Measurements from ENCODE around the gene CYB5R2.
"Not testable (repeated sequence)": the region's sequence is repeated elsewhere in the genome, so short reads cannot be mapped to it uniquely, and the experiment has no call there.

The CYB5R2 gene

DNA sequence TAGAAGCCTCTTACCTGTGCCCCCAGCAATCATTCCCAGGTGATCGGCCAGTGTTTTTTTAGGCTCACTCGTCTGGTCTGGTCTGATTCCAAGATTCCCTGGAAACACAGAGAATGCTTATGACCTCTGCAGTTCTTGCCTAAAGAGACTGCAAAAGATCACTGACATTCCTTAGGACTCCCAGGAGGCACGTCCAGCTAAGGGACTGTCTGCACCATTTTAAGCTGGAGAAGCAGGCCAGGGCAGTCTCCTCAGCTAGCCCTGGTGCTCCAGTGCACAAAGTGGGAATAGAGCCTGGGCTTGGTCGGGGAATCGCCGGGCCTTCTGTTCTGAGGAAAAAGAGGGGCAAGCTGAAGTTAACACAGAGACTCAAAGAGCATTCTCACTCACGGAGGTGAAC, 4.8 kb downstream of the CYB5R2 start:
- no peak for DNase-seq

GRCh38 chr11:7667460-7667859, 5.8 kb downstream of the CYB5R2 start:
- DNase-seq: no peak

DNA sequence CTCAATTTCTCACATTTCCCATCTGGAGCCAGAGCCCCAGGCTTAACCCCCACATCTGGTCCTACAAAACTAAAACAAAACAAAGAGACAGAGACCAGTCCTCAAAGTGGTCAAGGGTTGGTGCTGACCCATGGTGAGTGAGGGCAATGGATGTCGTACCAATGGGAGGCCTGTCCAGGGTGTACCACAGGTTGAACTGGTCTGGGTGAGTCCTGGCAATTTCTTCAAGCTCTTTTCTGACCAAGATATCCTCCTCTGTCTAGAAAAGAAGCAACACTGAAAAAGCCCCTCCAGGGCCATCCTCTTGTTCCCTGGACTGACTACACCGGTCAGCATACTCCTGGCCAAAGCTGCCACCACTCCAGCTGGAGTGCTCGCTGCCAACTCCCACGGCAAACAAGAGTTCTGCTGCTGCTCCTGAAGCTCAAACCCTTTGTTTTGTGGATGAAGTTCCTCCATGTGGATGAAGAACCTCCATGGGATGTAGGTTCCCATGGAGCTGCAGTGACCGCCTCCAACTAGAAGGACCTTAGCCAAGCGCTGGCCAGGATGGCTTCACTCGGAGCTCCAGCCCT, 6.9 kb downstream of the CYB5R2 start:
- DNase-seq: no peak

DNA sequence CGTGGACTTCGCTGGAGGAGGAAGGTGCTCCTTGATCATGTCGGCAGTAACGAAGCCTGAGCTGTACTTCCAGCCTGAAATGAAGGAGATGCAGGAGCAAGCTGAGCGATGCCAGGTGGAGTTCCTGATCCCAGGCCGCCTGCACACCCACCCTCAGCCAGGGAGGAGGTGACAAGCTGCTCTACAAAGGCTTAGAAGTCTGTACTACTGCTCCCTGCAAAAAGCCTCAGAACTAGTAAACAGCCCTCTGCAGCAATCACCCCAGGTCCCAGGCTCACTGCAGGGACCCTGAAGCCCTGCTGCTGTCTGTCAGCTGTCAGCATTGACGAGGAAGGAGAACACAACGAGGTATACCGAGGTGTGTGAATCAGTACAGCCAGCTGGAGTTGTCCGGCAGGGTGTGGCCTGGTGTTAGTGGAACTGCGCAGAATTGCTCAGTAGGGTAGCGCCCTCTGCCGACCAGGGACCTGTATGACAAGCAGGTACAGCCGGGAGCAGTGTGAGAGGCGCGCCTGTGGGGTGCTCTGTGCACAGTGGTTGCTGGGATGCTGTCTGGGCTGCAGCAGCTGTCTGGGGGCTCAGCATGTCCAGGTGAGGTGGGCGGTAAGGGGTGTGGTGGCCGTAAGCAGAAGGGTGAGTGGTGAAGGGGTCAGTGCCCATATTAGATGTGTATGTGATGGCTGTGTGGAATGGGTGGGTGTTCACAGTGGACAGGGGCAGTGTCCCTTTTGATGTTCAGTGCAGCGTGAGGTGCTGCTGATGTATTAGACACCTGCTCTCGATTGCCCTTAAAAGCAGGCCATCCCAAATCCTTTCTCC, 7.6 kb downstream of the CYB5R2 start:
- DNase-seq: no peak

DNA sequence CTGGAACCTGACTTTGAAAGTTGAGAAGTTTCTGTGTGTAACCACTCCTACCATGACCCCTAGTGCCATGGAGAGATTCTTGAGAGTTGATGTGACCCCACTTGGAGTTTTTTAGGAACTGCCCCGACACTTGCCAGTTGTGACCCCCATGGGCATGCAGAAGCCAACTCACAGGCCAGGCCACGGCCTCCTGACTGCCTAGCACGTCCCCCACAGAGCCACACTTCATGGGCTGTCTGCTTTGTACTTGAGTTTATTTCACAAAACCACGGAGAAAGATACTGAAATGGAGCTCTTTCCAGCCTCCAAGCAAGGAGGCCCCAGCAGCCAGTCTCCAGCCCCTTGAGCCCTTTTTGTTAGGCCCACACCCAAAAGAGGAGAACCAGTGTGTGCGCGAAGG, 8.4 kb downstream of the CYB5R2 start:
- DNase-seq: no peak

DNA sequence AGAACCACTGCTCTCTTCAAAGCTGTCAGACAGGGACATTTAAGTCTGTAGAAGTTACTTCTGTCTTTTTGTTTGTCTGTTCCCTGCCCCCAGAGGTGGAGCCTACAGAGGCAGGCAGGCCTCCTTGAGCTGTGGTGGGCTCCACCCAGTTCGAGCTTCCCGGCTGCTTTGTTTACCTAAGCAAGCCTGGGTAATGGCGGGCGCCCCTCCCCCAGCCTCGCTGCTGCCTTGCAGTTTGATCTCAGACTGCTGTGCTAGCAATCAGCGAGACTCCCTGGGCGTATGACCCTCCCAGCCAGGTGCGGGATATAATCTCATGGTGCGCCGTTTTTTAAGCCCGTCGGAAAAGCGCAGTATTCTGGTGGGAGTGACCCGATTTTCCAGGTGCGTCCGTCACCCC, 9.8 kb downstream of the CYB5R2 start:
- DNase-seq: not testable (repeated sequence)

DNA sequence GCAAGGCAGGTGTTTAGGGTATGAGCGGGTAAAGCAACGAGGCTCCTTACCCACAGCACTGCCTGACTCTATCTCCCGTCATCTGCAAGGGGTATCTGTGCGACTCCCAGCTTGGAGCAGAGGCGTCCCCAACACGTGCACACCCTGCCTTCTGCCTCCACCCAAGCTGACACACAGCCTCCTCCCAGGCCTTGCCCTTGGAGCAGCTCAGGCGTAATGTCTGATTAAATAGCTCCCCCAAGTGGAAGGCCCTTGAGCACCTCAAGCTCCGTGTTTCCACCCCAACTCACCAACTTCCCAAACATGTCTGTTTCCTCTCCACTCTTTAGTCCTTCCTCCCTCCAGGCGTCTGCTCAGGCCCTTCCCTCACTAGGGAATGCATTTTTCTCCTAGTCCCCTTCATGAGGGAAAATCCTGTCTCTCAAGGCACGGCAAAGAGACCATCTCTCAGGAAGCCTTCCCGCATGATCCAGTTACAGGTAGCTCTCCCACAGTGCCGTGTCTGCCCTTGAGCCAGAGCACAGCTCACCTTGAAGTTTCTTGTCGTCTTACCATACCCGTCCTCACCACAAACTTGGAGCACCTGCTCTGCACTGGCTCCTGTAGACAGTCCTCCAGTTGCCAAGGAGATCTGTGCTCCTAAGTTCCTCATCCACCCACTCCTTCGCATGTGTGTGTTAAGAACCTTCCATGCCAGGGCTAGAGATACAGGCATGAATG, 15.8 kb downstream of the CYB5R2 start:
- DNase-seq: no peak

DNA sequence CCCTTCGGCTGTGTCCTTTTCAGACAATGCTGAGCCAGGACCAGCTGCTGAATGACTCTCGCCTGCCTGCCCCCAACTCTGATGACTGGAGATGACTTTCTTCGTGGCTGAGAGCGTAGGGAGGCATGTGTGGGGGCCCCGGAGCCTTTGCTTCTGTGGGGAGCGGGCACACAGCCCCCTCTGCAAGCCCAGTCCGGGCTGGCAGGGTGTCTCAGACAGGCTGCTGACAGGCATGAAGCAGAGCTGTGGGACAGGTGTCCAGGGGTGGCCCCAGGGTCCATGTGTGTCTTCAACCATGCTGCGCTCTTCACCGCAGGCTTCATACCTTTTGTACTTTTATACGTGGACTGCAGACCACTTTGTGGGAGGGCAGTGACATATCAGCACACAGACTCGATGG, 16.6 kb downstream of the CYB5R2 start:
- no peak for DNase-seq

GRCh38 chr11:7655253-7656217, 17.8 kb downstream of the CYB5R2 start:
- DNase-seq: no peak

DNA sequence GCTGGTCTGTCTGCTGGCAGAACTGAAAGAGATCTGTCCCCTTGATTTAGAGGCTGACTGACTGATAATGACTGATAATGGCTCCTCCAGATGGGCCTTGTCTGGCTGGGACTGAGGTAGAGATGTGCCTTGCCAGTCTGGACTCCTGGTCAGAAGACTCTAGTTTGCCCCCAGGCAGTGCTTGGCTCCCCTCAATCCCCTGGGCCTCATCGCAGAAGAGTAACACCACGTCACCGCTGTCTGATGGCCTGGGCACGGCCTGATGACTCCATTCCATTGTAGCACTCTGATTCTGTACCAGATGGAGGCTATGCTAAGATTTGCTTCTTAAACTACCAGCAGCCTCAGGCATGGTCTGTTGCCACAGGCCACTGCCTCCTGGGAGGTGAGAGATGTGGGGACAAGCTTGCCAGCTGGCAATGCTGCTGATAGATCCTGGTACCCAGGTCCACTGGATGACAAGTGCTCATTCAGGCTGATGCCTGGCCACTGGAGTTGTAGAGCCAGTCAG, 19.1 kb downstream of the CYB5R2 start:
- DNase-seq: no peak

DNA sequence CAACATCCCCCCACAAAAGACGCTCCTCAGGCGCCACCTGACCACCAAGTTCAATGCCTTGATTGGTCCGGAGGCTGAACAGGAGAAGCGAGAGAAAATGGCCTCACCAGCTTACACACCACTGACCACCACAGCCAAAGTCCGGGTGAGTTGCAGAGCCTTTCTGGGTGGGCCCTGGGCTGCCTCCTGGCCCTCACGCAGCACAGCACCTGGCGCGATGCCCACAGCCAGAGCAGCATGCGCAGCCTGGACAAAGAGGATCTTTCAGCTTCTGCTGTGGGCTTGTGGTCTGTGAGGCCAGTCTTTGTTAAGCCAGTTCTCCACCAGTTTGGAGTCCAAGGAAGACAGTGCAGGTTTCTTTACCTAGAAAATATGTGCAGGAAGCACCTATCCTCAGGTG, 21.6 kb downstream of the CYB5R2 start:
- DNase-seq: no peak

- no peak for DNase-seq
These were observed 22.2 kb downstream of the CYB5R2 start for GRCh38 chr11:7651140-7651551.

- DNase-seq: no peak
These were observed 25.0 kb downstream of the CYB5R2 start for GRCh38 chr11:7648264-7648663.

- DNase-seq: no peak
These were observed 26.4 kb downstream of the CYB5R2 start for GRCh38 chr11:7646866-7647265.

- no peak for DNase-seq
These were observed 28.1 kb downstream of the CYB5R2 start for GRCh38 chr11:7645206-7645605.

DNA sequence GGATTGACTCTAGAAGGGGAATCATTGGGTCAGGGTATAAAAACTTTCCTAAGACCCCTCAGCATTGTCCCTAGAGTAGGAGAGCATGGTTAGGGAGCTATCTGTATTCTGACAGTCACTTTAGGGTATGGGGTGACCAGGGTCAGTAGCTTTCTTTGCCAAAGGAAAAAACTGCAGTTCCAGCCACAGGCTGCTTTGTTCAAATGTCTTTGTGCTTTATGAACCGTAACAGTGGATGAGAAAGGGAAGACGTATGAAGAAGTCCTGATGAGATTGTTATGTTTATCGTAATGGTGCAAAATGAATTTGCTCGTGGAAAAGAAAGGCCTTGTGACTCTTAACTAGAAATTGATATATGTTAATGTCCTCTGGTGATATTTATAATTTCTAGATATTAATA, 30.0 kb downstream of the CYB5R2 start:
- DNase-seq: no peak

DNA sequence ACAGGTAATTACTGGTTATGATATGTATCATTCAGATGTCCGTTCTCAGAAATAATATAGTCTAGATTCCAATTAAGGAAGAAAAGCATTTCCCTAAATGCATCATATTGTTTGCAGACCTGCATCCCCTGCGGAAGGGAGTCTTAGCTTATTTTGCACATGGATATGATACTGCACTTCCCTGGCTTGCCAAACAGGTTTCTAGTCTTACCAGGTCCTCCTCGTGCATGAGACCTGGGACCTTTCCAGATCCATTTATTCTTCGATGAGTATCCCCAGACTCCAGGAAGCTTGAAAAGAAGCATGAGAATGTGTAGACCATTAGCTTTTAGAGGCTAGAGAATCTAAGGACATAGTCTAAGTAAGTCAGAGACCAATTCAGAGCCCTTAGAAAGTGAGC, 30.6 kb downstream of the CYB5R2 start:
- DNase-seq: no peak

- DNase-seq: no peak
These were observed 32.5 kb downstream of the CYB5R2 start for GRCh38 chr11:7640816-7641215.

- DNase-seq: no peak
These were observed 33.7 kb downstream of the CYB5R2 start for GRCh38 chr11:7639643-7640025.

- no peak for DNase-seq
These were observed 34.3 kb downstream of the CYB5R2 start for GRCh38 chr11:7638710-7639642.

GRCh38 chr11:7637447-7638157, 35.7 kb downstream of the CYB5R2 start:
- DNase-seq: no peak

Data from SIG-M5 (cell line).